OCI-LY7 (cell line): ENCODE data around the gene SCFD2.
"Not testable (repeated sequence)": the region's sequence is repeated elsewhere in the genome, so short reads cannot be mapped to it uniquely, and the experiment has no call there.

ENCODE experiments used
- CTCF ChIP-seq: fragments of 200-600 bp; sonication (generic); conservative IDR thresholded peaks from 2 replicates; pipeline ENCODE4 v1.5.1; 2014; ENCODE audit warnings: mild to moderate bottlenecking, antibody characterized with exemption, low read length, moderate library complexity, mixed read lengths
- EZH2phosphoT487 ChIP-seq: fragments of 200-600 bp; sonication (generic); IDR thresholded peaks from 2 replicates; pipeline ENCODE4 v1.6.1; 2018; ENCODE audit warnings: low read depth, borderline replicate concordance, mild to moderate bottlenecking, mixed run types, antibody characterized with exemption, low read length, moderate library complexity, mixed read lengths

DNA sequence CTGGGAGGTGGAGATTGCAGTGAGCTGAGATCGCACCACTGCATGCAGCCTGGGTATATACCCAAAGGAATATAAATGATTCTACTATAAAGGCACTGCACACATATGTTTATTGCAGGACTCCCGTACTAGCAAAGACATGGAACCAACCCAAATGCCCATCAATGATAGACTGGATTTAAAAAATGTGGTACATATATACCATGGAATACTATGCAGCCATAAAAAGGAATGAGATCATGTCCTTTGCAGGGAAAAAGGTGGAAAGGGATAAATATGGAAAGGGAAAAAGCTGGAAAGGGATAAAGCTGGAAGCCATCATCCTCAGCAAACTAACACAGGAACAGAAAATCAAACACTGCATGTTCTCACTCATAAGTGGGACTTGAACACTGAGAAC, 308.8 kb downstream of the SCFD2 start:
- TF ChIP-seq CTCF, EZH2phosphoT487: not testable (repeated sequence)
